SJSA1 (cell line): ENCODE results near the gene TEAD1. TPM values are rescaled to one million over a fixed set of nuclear protein-coding genes. Genes with fewer than 3 reads are reported as not detected.
A peak's percentile ranks its signal among the peaks of the same experiment; 100 is the strongest.

ENCODE experiments used
- DNase-seq, 2 experiments: peaks; one replicate each; pipeline ENCODE4 v3.0.0-alpha.2; 2015 to 2020; ENCODE audit warnings: low spot score in 2 of 2, low read depth in 1 of 2
- H3K27ac ChIP-seq: fragments of 250-450 bp; sonication (Bioruptor Pico); 2 replicates; pipeline ENCODE4 v1.5.1; 2020; ENCODE audit warnings: mild to moderate bottlenecking, moderate library complexity
- H3K27me3 ChIP-seq: fragments of 250-450 bp; sonication (Bioruptor Pico); replicated peaks from 2 replicates; pipeline ENCODE4 v1.5.1; 2020; ENCODE audit warnings: mild to moderate bottlenecking, moderate library complexity
- H3K36me3 ChIP-seq: fragments of 250-450 bp; sonication (Bioruptor Pico); 2 replicates; pipeline ENCODE4 v1.5.1; 2020; ENCODE audit warnings: mild to moderate bottlenecking
- H3K4me1 ChIP-seq: fragments of 250-450 bp; sonication (Bioruptor Pico); replicated peaks from 2 replicates; pipeline ENCODE4 v1.6.1; 2021; ENCODE audit warnings: mild to moderate bottlenecking
- H3K4me3 ChIP-seq: fragments of 250-450 bp; sonication (Bioruptor Pico); 2 replicates; pipeline ENCODE4 v1.5.1; 2020; ENCODE audit warnings: mild to moderate bottlenecking
- H3K9me3 ChIP-seq: fragments of 250-450 bp; sonication (Bioruptor Pico); replicated peaks from 2 replicates; pipeline ENCODE4 v1.5.1; 2020; ENCODE audit warnings: mild to moderate bottlenecking
- total RNA-seq: library from RNA; depleted of rRNA; stranded (reverse); fragments of >200 nt; shearing (Covaris generic); gene quantifications from 2 replicates; pipeline ENCODE4 v1.2.3, GENCODE V29; 2014

TEAD1 gene
- total RNA-seq, 1 experiment from 2014 or later, result 123 TPM

DNA sequence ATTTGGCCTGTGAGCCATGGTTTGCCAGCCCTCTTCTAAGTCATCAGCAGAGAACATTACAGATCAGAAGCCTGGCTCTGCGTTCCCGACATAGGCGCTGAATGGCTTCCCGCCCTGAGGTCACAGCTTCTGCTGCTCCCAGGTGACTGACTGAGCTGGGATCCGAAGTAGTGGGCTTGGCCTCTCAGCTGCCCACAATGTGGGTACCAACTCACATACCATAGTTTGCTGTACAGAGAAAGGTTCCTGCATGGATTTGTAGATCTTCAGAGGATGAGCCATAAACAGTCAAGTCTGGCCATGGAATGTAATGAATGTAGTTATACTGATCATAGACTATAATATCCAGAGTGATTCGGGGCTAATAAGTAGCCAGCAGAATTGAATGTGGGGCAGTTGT, 42.6 kb downstream of the TEAD1 start:
- no peak for DNase-seq
- no peak overlapping the region for H3K27ac ChIP-seq
- H3K4me3 ChIP-seq, result no peak overlapping the region

GRCh38 chr11:12717851-12718291, 43.6 kb downstream of the TEAD1 start:
- no peaks in the 10 kb centered on the region for H3K27me3 ChIP-seq
- H3K4me1 ChIP-seq, result peaks cover 11% of the 10 kb centered on the region
- H3K4me3 ChIP-seq, result no peak overlapping the region
- no peaks in the 10 kb centered on the region for H3K9me3 ChIP-seq
- DNase-seq, result no peak
- H3K36me3 ChIP-seq, result peaks cover 25% of the 10 kb centered on the region
- H3K27ac ChIP-seq, result no peak overlapping the region

More for the DNA sequence above, 42.6 kb downstream of the TEAD1 start:
- H3K9me3 ChIP-seq, result no peaks in the 10 kb centered on the region
- H3K36me3 ChIP-seq, result peaks cover 30% of the 10 kb centered on the region
- H3K4me1 ChIP-seq, result peaks cover 8% of the 10 kb centered on the region; the same call in 1 of the 2 replicates
- H3K27me3 ChIP-seq, result no peaks in the 10 kb centered on the region

- no peaks in the 10 kb centered on the region for H3K27me3 ChIP-seq
- H3K27ac ChIP-seq, result no peak overlapping the region
- peaks cover 23% of the 10 kb centered on the region for H3K36me3 ChIP-seq
- no peak for DNase-seq
- H3K9me3 ChIP-seq, result no peaks in the 10 kb centered on the region
- H3K4me1 ChIP-seq, result peaks cover 25% of the 10 kb centered on the region
- H3K4me3 ChIP-seq, result no peak overlapping the region
Observed at GRCh38 chr11:12719221-12719620, 45.0 kb downstream of the TEAD1 start.

DNA sequence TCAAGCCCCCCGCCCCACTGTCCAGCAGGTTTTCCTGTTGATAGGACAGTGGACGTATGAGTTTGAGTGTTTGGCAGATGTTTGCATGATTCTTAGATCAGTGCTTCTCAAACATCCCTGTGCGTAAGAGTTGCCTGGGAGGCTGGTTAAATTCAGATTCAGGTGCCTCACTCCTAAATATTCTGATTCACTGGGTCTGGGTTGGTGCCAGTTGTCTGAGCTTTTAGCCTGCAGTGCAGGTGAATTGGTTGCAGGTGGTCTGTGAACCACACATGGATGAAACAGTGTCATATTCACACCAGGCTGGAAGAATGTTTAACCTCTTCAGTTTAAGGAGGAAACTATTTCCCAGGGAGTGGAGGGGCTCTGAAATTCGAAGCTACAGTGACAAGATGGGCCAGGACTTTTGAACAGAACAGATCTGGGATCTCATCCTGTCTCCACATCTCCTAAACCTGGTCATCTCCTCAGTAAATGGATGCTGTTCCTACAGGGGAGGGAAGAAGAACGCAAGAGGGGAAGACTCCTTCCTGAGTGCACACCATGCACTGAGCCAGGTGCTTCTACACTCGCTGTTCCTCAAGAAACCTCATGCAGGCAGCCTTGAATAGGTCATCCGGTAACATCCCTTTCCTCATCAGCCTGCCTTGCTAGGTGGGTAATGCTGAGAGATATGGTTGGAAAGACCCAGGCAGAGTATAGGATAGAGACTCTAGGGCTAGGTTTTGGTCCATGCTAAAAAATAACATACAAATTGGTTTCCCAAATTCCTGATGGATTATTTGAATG, 47.8 kb downstream of the TEAD1 start:
- Histone ChIP-seq H3K36me3 (peaks cover 8% of the 10 kb centered on the region), H3K27ac (no peak overlapping the region), H3K27me3 (no peaks in the 10 kb centered on the region), H3K9me3 (no peaks in the 10 kb centered on the region), H3K4me3 (no peak overlapping the region), H3K4me1 (peaks cover 45% of the 10 kb centered on the region)
- no peak for DNase-seq

DNA sequence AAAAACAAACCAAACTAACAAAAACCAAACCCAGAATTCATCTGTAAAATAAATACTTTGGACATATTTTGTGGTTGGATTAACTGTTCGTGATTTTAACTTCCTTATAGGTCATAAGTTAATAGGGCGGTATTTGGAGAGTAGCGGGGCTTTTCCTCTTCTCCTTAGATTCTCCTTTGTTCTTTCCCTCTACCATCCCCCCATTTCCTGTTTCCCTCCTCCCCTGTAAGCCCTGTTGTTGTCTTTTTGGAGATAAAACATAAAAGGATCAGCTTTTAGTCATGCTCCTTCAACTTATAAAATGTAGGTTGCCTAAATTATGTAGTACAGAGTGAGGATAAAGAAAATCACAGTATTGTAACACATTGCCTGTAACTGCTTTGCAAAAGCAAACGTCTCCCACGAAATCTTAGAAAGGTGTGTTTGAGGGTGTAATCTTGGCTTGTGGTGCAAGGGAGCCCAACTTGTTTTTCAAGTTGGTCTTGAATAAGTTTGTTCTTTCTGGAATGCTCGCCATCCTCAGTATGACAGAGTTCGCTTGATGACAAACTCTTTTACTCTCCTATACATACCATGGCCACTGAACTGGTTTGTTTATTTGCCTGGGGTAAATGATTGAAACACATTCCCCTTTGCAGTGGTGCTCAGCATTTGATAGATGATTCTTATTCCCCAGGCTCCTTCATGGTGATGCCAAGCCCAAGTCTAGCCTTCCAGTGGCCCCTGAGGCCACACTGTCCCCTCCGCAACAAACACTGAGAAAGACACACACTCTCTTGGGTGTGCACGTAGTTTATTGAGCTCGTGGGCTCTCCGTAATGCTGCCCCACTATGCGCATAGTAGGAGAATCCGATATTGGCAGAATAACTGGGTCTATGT, 49.4 kb downstream of the TEAD1 start:
- H3K27ac ChIP-seq, result peak overlapping the region; percentile 63
- DNase-seq, result peak in 1 of 2 experiments; percentile 72

DNA sequence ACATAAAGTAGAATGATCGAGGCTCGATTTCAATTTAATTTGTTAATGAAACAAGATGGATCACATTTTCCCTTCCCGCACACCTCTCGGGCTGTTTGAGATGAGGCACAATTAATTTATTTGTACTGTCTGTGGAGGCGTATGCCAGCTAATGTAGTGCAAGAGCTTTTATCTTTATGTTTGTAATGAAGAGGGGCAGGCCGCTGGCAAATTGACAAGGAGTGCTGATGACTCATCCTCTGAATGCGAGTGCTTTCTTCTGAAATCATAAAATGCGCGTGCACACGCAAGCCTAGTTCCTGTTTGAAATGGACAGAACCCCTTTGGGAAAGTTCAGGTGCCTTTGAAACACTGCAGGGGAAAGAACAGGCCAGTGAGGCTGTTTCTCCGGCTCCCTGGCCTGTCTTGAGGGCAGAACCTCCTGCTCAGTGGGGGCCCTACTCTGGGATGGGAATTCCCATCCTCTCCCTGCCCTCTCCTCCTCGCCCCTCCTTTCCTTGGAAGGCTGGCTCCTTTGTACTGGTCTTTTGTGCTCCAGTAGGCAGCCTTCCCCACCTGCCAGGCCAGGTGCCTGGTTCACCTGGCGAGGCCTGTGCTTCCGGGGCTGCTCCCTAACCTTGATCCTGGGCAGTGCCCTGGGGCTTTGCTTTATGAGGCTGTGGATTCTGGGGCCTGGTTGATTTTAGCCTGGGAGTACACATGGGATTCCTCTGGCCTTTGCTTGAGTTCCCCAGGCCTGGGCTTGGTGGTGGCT, 50.3 kb downstream of the TEAD1 start:
- H3K4me3 ChIP-seq, result no peak overlapping the region

More for the DNA sequence above, 49.4 kb downstream of the TEAD1 start:
- Histone ChIP-seq H3K4me3 (no peak overlapping the region), H3K4me1 (peaks cover 61% of the 10 kb centered on the region), H3K27me3 (no peaks in the 10 kb centered on the region), H3K9me3 (no peaks in the 10 kb centered on the region), H3K36me3 (peaks cover 6% of the 10 kb centered on the region; the same call in 1 of the 2 replicates)

DNA sequence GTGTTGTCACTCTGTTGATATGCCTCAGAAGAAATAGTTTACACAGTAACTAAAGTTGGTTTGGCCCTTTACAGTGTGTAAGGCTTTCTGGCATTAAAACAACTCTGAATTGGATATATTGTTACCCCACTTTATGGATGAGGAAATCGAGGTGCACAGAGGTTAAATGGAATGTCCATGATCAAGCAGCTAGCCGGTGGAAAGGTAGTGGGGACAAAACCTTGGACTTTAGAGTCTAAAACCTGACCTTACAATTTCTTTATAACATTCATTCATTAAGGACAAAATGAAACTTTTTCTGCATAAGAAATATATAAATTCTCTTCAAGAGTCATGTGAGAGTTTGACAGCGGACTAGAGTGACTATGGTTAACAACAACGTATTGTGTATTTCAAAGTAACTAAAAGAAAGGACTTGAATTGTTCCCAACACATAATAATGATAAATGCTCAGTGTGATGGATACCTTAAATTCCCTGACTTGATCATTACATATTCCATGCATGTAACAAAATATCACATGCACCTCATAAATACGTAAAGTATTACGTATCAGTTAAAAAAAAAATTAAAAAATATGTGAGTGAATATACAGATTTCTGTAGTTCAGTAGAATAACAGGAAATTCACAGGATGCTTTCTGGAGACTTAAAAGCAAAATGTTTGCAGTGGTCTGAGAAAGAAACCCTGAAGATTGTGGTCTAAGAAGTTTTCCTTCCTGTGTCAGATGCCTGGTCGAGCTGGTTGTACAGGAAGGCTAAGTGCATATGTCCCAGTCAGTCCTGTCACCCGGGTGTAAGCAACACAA, 51.0 kb downstream of the TEAD1 start:
- no peak for DNase-seq
- Histone ChIP-seq H3K9me3 (no peaks in the 10 kb centered on the region), H3K4me1 (peaks cover 68% of the 10 kb centered on the region), H3K36me3 (peaks cover 6% of the 10 kb centered on the region; the same call in 1 of the 2 replicates), H3K4me3 (no peak overlapping the region), H3K27me3 (no peaks in the 10 kb centered on the region), H3K27ac (peak overlapping the region; percentile 63)

More for the DNA sequence above, 50.3 kb downstream of the TEAD1 start:
- H3K9me3 ChIP-seq, result no peaks in the 10 kb centered on the region
- H3K36me3 ChIP-seq, result peaks cover 6% of the 10 kb centered on the region; the same call in 1 of the 2 replicates
- peaks cover 68% of the 10 kb centered on the region for H3K4me1 ChIP-seq
- peak overlapping the region; percentile 63 for H3K27ac ChIP-seq
- H3K27me3 ChIP-seq, result no peaks in the 10 kb centered on the region
- DNase-seq, result peak; percentile 84 to 91

GRCh38 chr11:12725863-12726682, 51.9 kb downstream of the TEAD1 start:
- peaks cover 68% of the 10 kb centered on the region for H3K4me1 ChIP-seq
- no peaks in the 10 kb centered on the region for H3K9me3 ChIP-seq
- H3K27ac ChIP-seq, result no peak overlapping the region
- peaks cover 6% of the 10 kb centered on the region; the same call in 1 of the 2 replicates for H3K36me3 ChIP-seq
- no peak overlapping the region for H3K4me3 ChIP-seq
- peak in 1 of 2 experiments; percentile 59 for DNase-seq
- H3K27me3 ChIP-seq, result no peaks in the 10 kb centered on the region

- H3K4me3 ChIP-seq, result no peak overlapping the region
- H3K9me3 ChIP-seq, result no peaks in the 10 kb centered on the region
- no peaks in the 10 kb centered on the region for H3K27me3 ChIP-seq
- H3K36me3 ChIP-seq, result peaks cover 10% of the 10 kb centered on the region; the same call in 1 of the 2 replicates
- DNase-seq, result no peak
- peaks cover 69% of the 10 kb centered on the region for H3K4me1 ChIP-seq
- H3K27ac ChIP-seq, result no peak overlapping the region
Observed at GRCh38 chr11:12727563-12728211, 53.5 kb downstream of the TEAD1 start.

GRCh38 chr11:12728417-12728816, 54.2 kb downstream of the TEAD1 start:
- Histone ChIP-seq H3K27ac (no peak overlapping the region), H3K36me3 (peaks cover 11% of the 10 kb centered on the region), H3K27me3 (no peaks in the 10 kb centered on the region), H3K4me3 (no peak overlapping the region), H3K4me1 (peaks cover 62% of the 10 kb centered on the region), H3K9me3 (no peaks in the 10 kb centered on the region)
- DNase-seq, result peak in 1 of 2 experiments; percentile 28

- Histone ChIP-seq H3K4me3 (no peak overlapping the region), H3K9me3 (no peaks in the 10 kb centered on the region), H3K27me3 (no peaks in the 10 kb centered on the region), H3K36me3 (peaks cover 19% of the 10 kb centered on the region), H3K4me1 (peaks cover 47% of the 10 kb centered on the region), H3K27ac (no peak overlapping the region)
- DNase-seq, result no peak
Observed at GRCh38 chr11:12729941-12730340, 55.7 kb downstream of the TEAD1 start.
